ENCODE results near the gene MTX1. TPM values are rescaled to one million over a fixed set of nuclear protein-coding genes. Genes with fewer than 3 reads are reported as not detected.

MTX1 gene
- total and polyA plus RNA-seq, 4 experiments from 2014 or later = 17.7 to 65.5 (median 30.4) TPM

- Mint-ChIP-seq H3K4me3 (peak overlapping the region in 5 of 8 donors; percentile 9 to 54 (median 36)), H3K9me3 (peaks cover 0 to 2% (median 0%) of the 10 kb centered on the region in 8 donors), H3K27me3 (no peaks in the 10 kb centered on the region), H3K36me3 (peaks cover 15 to 31% of the 10 kb centered on the region in 2 donors), H3K4me1 (peaks cover 31 to 55% (median 44%) of the 10 kb centered on the region in 4 donors), H3K27ac (peak overlapping the region in 3 of 7 donors; percentile 13 to 74 (median 70))
- H3K4me3 ChIP-seq (ENCODE audit: low read length in 2 of 2) = no peak overlapping the region
- H3K36me3 ChIP-seq (ENCODE audit: insufficient read depth, low read length) = peaks cover 18% of the 10 kb centered on the region
- ChIA-PET CTCF (ENCODE audit: partially characterized antibody) (interaction anchor here (1.1 to 12.5 kb wide), 4 partner anchors 23 to 85 kb away, joined by 3 to 229 read pairs (median 74); no protein-coding TSS in a partner anchor), POLR2A (ENCODE audit: partially characterized antibody) (interaction anchor here (1.0 to 1.1 kb wide), 2 partner anchors 34 to 119 kb away, joined by 3 to 4 read pairs; partner anchors contain the start of genes ADAM15 and SLC50A1)
- intact Hi-C loops (cut with micrococcal nuclease) = loop anchor here (5.0 to 10.0 kb wide), 3 partner anchors 37 to 155 kb away; partner anchors contain the start of genes MTX1, RUSC1 and THBS3
- no peaks in the 10 kb centered on the region for H3K9me3 ChIP-seq (ENCODE audit: control insufficient read depth in 1 of 2, low read length in 2 of 2)
- H3K27me3 ChIP-seq (ENCODE audit: insufficient read depth, low read length) = no peaks in the 10 kb centered on the region
- H3K27ac ChIP-seq (ENCODE audit: low read depth, low read length) = no peak overlapping the region
- peaks cover 40% of the 10 kb centered on the region for H3K4me1 ChIP-seq (ENCODE audit: insufficient read depth, low read length)
- DNase-seq = no peak
These were observed 38.3 kb upstream of the MTX1 start for GRCh38 chr1:155170101-155170785.

- Histone ChIP-seq H3K4me3 (ENCODE audit: low read length in 2 of 2) (no peak overlapping the region), H3K4me1 (ENCODE audit: insufficient read depth, low read length) (peaks cover 46% of the 10 kb centered on the region), H3K9me3 (ENCODE audit: control insufficient read depth in 1 of 2, low read length in 2 of 2) (no peaks in the 10 kb centered on the region), H3K27me3 (ENCODE audit: insufficient read depth, low read length) (no peaks in the 10 kb centered on the region), H3K36me3 (ENCODE audit: insufficient read depth, low read length) (peaks cover 18% of the 10 kb centered on the region), H3K27ac (ENCODE audit: low read depth, low read length) (no peak overlapping the region)
- intact Hi-C loops (cut with micrococcal nuclease) = loop anchor here (5.0 to 10.0 kb wide), 3 partner anchors 36 to 154 kb away; partner anchors contain the start of genes MTX1, RUSC1 and THBS3
- peak overlapping the region in 2 of 7 donors; percentile 13 to 36 for H3K27ac Mint-ChIP-seq
- no peak for DNase-seq
- ChIA-PET CTCF (ENCODE audit: partially characterized antibody) (interaction anchor here (1.2 to 12.5 kb wide), 3 partner anchors 22 to 86 kb away, joined by 4 to 229 read pairs (median 145); no protein-coding TSS in a partner anchor), POLR2A (ENCODE audit: partially characterized antibody) (interaction anchor here (1.0 to 1.1 kb wide), 2 partner anchors 35 to 120 kb away, joined by 3 to 4 read pairs; partner anchors contain the start of genes ADAM15 and SLC50A1)
- H3K36me3 Mint-ChIP-seq = peaks cover 15 to 31% of the 10 kb centered on the region in 2 donors
- H3K9me3 Mint-ChIP-seq = peaks cover 0 to 2% (median 0%) of the 10 kb centered on the region in 8 donors
- no peak overlapping the region for H3K4me3 Mint-ChIP-seq
- H3K4me1 Mint-ChIP-seq = peaks cover 31 to 60% (median 45%) of the 10 kb centered on the region in 4 donors
- no peaks in the 10 kb centered on the region for H3K27me3 Mint-ChIP-seq
These were observed 37.7 kb upstream of the MTX1 start for GRCh38 chr1:155170806-155171205.

DNA sequence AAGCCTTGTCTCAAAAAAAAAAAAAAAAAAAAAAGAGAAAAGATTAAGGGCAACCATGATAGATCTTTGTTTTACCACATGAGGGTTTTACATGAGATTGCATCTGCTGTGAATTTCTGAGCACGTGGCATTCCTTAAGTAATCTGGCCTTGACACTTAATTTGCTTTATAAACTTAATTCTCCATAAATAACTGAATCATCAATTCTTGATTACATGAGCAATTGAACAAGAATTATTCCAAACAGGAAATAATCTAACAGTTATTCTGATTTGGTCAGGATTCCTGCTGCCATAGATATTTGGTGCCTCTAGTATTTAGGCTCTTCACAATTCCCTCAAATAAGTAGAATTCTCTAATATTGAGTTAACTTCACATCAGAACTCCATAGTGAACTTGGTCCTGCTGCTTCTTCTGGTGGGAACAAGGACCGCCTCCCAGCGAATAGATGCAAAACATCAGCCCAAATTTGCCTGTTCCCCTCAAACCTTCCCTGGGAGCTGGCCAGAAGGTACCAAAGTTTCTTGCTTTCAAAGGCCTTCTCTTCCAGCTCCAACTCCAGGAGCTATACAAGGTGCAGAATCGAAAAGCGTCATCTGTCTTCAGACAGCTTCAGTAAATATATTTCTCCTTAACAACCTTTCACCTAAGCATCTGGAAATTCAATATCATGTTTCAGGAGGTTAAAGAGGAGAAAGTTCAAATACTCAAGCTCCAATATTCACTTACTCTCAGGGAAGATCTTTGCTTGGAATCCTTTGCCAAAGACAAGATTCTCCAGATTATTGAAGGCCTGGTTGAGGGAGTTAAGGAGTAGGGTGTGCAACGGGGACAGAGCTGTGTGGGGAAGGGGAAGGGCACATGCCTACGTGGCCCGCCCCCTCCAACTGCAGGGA lies 36.4 kb upstream of the MTX1 start:
- Histone ChIP-seq H3K27me3 (ENCODE audit: insufficient read depth, low read length) (no peaks in the 10 kb centered on the region), H3K4me3 (ENCODE audit: low read length in 2 of 2) (peak overlapping the region; percentile 83 to 93), H3K9me3 (ENCODE audit: control insufficient read depth in 1 of 2, low read length in 2 of 2) (no peaks in the 10 kb centered on the region), H3K27ac (ENCODE audit: low read depth, low read length) (peak overlapping the region; percentile 87), H3K4me1 (ENCODE audit: insufficient read depth, low read length) (peaks cover 57% of the 10 kb centered on the region), H3K36me3 (ENCODE audit: insufficient read depth, low read length) (peaks cover 21% of the 10 kb centered on the region)
- Mint-ChIP-seq H3K36me3 (peaks cover 15 to 39% of the 10 kb centered on the region in 2 donors), H3K4me3 (peak overlapping the region; percentile 96 to 100 (median 99)), H3K27ac (peak overlapping the region; percentile 97 to 100 (median 99)), H3K27me3 (no peaks in the 10 kb centered on the region), H3K4me1 (peaks cover 37 to 68% (median 54%) of the 10 kb centered on the region in 4 donors), H3K9me3 (peaks cover 0 to 2% (median 0%) of the 10 kb centered on the region in 8 donors)
- POLR2A ChIA-PET (ENCODE audit: partially characterized antibody) = interaction anchor here (1.0 to 4.6 kb wide), 15 partner anchors 22 to 235 kb away, joined by 3 to 35 read pairs (median 7); partner anchors contain the start of genes ADAM15, EFNA4, MTX1 and PMVK
- intact Hi-C loops (cut with micrococcal nuclease) = loop anchor here (2.0 to 10.0 kb wide), 4 partner anchors 35 to 153 kb away; partner anchors contain the start of genes MTX1, RUSC1 and THBS3
- CTCF ChIA-PET (ENCODE audit: partially characterized antibody) = interaction anchor here (0.8 to 12.5 kb wide), 27 partner anchors 9 to 679 kb away, joined by 3 to 229 read pairs (median 7); partner anchors contain the start of genes ADAM15, MTX1, PBXIP1 and SLC50A1
- no peak for DNase-seq

DNA sequence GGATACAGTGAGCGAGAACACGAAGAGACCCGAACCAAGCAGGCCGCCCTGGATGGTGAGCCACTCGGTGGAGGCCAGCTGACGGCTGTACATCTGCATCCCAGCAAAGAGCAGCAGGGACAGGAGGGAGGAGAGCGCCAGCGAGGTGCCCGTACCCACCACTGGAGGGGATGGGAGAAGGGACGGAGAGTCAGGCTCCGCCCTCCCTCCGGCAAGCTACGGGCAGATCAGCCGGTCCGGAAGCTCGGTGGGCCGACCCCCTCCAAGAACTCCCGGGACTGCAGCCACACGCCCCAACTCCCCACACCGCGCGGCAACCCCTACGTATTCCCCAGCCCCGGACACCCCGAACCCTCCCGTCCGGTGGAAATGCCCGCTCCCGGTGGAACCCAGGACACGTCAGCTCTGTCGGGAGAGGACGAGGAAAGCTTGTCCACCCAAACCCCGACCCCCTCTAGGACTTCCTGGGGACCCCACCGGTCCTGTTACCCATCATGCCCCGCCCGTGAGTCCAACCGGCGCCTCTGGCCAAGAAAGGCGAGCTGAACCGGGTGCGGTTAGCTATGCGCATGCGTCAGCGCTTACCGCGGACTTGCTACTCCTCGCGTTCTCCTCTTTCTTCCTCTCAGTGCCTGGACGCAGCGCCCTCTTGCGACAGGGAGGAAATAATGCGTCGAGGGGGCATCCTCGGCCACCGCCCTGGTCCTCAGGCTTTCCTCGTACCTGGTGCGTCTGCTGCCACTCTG lies 35.6 kb upstream of the MTX1 start, which contains the start of gene KRTCAP2:
Gene KRTCAP2 (minus strand): TSS at position 573 of the 746 bp plus-strand sequence. CDS start 80 bp downstream, at position 493.
- Histone ChIP-seq H3K27ac (ENCODE audit: low read depth, low read length) (peak within 1 kb of the TSS; percentile 87), H3K9me3 (ENCODE audit: control insufficient read depth in 1 of 2, low read length in 2 of 2) (no peaks in the 10 kb centered on the region), H3K4me1 (ENCODE audit: insufficient read depth, low read length) (peaks cover 52% of the 10 kb centered on the region)

GRCh38 chr1:155173478-155174323 lies 34.8 kb upstream of the MTX1 start, which contains the start of gene TRIM46:
TSS of gene TRIM46 (plus strand) at chr1:155173849. CDS start at chr1:155173967, 118 bp downstream.
- ChIA-PET CTCF (ENCODE audit: partially characterized antibody) (interaction anchor here (0.7 to 12.5 kb wide), 34 partner anchors 12 to 839 kb away, joined by 3 to 229 read pairs (median 6); partner anchors contain the start of genes DPM3, MTX1, SCAMP3 and SLC50A1), POLR2A (ENCODE audit: partially characterized antibody) (interaction anchor here (0.7 to 4.6 kb wide), 29 partner anchors 20 to 710 kb away, joined by 3 to 48 read pairs (median 5); partner anchors contain the start of genes ADAM15, DPM3, EFNA4 and LENEP)
- intact Hi-C loops (cut with micrococcal nuclease) = loop anchor here (1.0 to 10.0 kb wide), 5 partner anchors 34 to 151 kb away; partner anchors contain the start of genes MTX1, RUSC1, SLC50A1 and THBS3
- Mint-ChIP-seq H3K36me3 (peaks cover 23 to 40% of the 10 kb centered on the region in 2 donors), H3K4me1 (peaks cover 31 to 62% (median 45%) of the 10 kb centered on the region in 4 donors), H3K27ac (peak within 1 kb of the TSS; percentile 97 to 100 (median 99)), H3K9me3 (no peaks in the 10 kb centered on the region), H3K27me3 (no peaks in the 10 kb centered on the region), H3K4me3 (peak within 1 kb of the TSS; percentile 96 to 100 (median 99))
- Histone ChIP-seq H3K9me3 (ENCODE audit: control insufficient read depth in 1 of 2, low read length in 2 of 2) (no peaks in the 10 kb centered on the region), H3K36me3 (ENCODE audit: insufficient read depth, low read length) (peaks cover 27% of the 10 kb centered on the region), H3K4me1 (ENCODE audit: insufficient read depth, low read length) (peaks cover 50% of the 10 kb centered on the region), H3K27ac (ENCODE audit: low read depth, low read length) (peak within 1 kb of the TSS; percentile 87), H3K4me3 (ENCODE audit: low read length in 2 of 2) (peak within 1 kb of the TSS; percentile 83 to 93), H3K27me3 (ENCODE audit: insufficient read depth, low read length) (no peaks in the 10 kb centered on the region)
- DNase-seq = peak in 4 of 5 donors; percentile 54 to 72 (median 56)

More for the DNA sequence above, 35.6 kb upstream of the MTX1 start, which contains the start of gene KRTCAP2:
- Histone ChIP-seq H3K4me3 (ENCODE audit: low read length in 2 of 2) (peak within 1 kb of the TSS; percentile 83 to 93), H3K36me3 (ENCODE audit: insufficient read depth, low read length) (peaks cover 28% of the 10 kb centered on the region), H3K27me3 (ENCODE audit: insufficient read depth, low read length) (no peaks in the 10 kb centered on the region)
- ChIA-PET CTCF (ENCODE audit: partially characterized antibody) (interaction anchor here (0.7 to 12.5 kb wide), 36 partner anchors 10 to 838 kb away, joined by 3 to 229 read pairs (median 5); partner anchors contain the start of genes ADAM15, MTX1, PBXIP1 and SCAMP3), POLR2A (ENCODE audit: partially characterized antibody) (interaction anchor here (0.8 to 4.6 kb wide), 20 partner anchors 21 to 236 kb away, joined by 3 to 35 read pairs (median 5); partner anchors contain the start of genes ADAM15, EFNA4, LENEP and MTX1)
- peak within 1 kb of the TSS; percentile 96 to 100 (median 99) for H3K4me3 Mint-ChIP-seq
- peaks cover 0 to 1% (median 0%) of the 10 kb centered on the region in 8 donors for H3K9me3 Mint-ChIP-seq
- H3K27me3 Mint-ChIP-seq = no peaks in the 10 kb centered on the region
- intact Hi-C loops (cut with micrococcal nuclease) = loop anchor here (1.0 to 10.0 kb wide), 5 partner anchors 34 to 152 kb away; partner anchors contain the start of genes MTX1, RUSC1, SLC50A1 and THBS3
- DNase-seq = peak; percentile 92 to 95 (median 93)
- H3K36me3 Mint-ChIP-seq = peaks cover 20 to 41% of the 10 kb centered on the region in 2 donors
- H3K27ac Mint-ChIP-seq = peak within 1 kb of the TSS; percentile 97 to 100 (median 99)
- H3K4me1 Mint-ChIP-seq = peaks cover 31 to 64% (median 47%) of the 10 kb centered on the region in 4 donors
